RKO (cell line): ENCODE data around the gene INO80B.

Source experiments
- DNase-seq: peaks from one replicate; pipeline ENCODE4 v3.0.0-alpha.2; 2016; ENCODE audit warnings: low spot score

The INO80B gene

DNA sequence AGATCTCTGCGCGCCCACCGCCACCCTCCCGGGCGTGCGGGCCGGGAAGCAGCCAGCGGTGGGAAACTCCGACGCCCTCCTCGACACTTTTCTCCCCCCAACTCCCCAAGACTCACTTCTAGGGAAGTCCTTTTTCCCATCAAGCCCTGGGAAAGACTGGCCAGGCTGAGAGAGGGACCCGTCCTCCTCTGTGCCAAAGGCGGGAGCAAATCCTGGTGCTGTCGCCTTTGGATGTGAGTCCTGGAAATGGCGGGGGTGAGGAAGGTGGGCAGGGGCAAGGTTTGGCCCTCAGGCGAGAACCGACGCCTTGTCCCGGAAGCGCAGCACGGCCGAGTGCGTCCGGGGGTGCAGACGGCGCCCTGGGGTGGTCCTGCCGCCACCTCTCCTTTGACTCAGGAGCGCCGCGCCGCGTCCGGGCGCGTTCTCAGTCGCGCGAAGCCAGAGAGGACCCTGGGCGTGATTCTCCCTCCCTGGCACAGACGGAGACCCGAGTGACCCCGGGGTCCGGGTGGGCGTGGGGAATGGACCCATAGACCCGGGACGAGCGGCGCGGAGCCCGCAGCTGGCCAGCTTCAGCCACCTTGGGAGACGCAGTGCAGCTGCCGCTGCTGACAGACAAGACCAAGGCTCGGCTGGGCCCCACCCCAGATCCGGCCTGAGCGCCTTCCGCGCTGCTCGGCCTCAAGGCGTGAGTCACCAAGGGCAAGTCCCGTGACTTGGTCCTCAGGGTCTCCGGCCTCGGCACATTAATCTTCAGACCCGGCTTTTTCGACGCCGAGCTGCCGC, 48.0 kb downstream of the INO80B start:
- peak; percentile 94 for DNase-seq

DNA sequence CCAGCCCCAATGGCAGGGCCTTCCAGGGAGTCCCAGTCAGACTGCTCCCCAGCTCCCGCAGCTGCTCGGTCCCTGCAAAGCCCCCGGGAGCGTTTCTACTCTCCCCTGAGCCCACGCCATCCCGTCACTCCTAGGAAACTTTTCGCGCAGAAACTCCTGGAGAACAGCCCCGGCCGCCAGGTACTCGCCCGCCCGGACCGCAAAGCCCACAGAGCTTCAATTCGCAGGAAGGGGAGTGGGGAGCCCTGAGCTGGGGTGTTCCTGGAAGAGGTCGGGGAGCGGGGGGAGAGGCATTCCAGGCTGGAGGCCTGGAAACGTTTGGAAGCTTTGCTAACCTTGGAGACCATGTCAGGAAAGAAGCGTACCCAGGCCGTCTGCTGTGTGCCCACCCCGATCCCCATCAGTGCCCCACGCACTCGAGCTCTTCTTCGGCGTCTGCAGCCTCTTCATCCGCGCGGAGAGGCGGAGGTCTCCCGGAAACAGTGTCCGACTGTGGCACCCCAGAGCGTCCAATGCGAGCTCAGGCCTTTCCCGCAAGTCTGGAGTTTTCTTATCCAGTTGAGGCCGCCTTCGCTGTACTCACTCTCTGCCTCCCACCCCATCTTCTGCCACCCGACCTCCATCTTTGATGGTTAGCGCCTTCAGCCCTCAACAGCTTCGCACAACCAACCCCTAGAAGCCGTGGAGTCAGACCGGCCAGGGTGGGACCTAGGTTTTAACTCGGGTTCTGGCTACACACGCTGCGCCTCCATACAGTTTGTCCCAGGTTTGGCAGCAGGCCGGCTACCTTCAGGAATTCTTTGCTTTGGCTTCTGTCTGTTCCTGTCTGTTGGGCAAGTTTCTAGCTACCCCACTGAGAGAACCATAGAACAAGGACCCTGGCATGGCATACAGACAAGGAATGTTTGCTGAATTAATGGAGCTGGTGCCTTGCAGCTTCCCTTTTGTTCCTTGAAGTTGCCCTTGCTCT, 48.9 kb downstream of the INO80B start:
- peak; percentile 66 for DNase-seq

DNA sequence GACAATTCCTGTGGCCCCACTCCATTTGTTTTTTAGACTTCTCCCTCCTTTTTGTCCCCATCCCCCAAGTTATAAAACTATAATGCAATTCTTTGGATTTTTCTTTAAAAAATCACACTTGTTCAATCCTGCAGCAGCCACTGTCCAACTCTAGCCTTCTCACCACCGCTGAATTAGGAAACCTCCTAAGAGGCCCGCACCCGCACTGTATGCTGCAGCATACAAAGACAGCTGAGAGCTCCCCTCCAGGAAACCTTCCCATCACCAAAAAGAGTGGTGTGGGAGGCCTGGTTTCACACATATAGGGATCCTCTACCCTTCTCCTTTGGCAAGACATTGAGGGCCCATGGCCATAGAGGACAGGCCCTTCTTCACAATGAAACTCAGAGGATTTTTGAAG, 49.7 kb downstream of the INO80B start:
- no peak for DNase-seq

DNA sequence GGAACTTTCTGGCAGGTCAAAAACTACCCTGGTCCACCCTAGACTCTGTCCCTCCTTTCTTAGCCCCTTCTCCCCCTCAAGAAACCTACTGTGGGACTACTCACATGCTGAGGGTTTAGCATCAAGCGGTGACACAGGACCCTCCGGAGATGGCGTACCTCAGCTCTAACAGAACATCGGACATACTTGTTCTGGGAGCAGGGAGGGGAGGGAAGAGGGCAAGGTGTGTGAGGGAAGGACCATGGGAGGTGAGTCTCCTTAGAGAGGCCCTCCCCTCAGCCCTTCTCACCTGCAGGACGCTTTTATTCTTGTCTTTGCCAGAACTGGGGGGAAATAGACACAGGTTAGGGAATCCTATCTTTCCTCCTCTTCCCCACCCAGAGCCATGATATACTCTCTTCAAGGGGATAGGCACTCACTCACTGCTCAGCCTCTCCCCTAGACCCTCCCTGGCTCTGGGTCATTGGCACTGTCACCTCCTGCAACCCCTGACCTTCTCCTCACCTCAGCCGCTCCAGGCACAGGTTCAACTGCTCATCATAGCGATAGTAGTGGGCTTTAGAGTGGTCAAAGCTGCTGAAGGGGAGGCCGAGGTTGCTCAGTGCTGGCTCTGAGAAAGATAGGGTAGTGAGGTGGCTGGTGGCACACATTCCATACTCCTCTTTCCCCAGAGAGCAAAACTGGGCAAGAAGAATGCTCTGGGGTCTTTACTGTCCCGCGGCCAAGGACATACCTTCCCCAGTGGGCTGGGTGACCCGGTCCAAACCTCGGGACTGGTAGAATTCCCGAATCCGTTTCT, 50.8 kb downstream of the INO80B start:
- no peak for DNase-seq

DNA sequence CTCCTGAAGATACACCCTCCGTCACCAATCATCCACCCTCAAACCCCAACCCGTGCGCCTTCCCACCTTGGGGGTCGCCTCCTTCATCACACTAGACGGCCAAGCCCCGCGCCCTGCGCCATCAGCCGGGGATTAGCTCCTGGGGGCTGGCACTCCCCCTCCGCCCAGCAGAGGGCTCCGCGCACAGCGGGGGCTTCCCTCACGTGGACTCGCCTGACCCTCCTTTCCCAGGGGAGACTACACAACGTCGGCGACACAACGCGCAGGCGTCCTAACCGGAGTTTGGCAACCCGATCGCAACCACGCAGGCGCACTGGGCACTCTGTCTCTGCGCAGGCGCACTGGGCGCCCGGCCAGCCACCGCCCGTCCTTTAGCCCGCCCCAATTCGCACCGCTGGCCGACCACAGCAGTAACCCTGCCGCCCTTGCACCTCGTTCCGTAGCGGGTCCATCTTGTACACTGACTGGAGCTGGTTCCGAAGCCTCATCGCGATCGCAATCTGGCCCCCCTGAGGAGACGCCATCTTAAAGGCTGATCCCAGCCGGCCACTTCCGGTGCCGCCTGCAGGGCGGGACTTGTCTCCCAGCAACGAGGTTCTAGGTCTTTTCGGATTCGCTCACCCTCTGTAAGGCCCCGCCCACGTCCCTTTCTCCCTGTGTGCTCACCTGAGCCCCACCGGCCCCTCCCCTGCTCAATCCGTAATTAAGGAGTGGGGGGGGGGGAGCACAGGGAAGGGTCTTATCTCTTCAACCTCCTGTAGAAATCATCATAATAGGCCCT, 52.4 kb downstream of the INO80B start, which contains the start of gene PCGF1:
Gene PCGF1 (minus strand): TSS at position 551 of the 781 bp plus-strand sequence. CDS start 27 bp downstream, at position 524.
- peak; percentile 98 for DNase-seq
